RWPE2 (cell line): ENCODE data around the gene GPC2.
"Not testable (repeated sequence)": the region's sequence is repeated elsewhere in the genome, so short reads cannot be mapped to it uniquely, and the experiment has no call there.

Experiments used
- ATAC-seq: fragments of 200-7000 bp; cut with Tn5 transposase; 3 replicates; pipeline ENCODE4 v1.9.1; 2021; ENCODE audit warnings: low read depth
- DNase-seq: peaks from one replicate; pipeline ENCODE4 v3.0.0-alpha.2; 2020; ENCODE audit warnings: low spot score
- H3K27ac ChIP-seq: fragments of 450-650 bp; 2 replicates; pipeline ENCODE4 v1.5.1; 2017; ENCODE audit warnings: mild to moderate bottlenecking; ENCODE audit not compliant: poor library complexity, severe bottlenecking
- H3K27me3 ChIP-seq: fragments of 250-450 bp; sonication (Bioruptor Pico); 2 replicates; pipeline ENCODE4 v1.5.1; 2021; ENCODE audit warnings: mild to moderate bottlenecking, moderate library complexity; ENCODE audit not compliant: insufficient read depth, poor library complexity, severe bottlenecking
- H3K36me3 ChIP-seq: fragments of 250-450 bp; sonication (Bioruptor Pico); 2 replicates; pipeline ENCODE4 v1.5.1; 2020; ENCODE audit warnings: low read depth, mild to moderate bottlenecking, moderate library complexity
- H3K4me1 ChIP-seq: fragments of 250-450 bp; sonication (Bioruptor Pico); 2 replicates; pipeline ENCODE4 v1.5.1; 2021; ENCODE audit warnings: mild to moderate bottlenecking, moderate library complexity; ENCODE audit not compliant: insufficient read depth, poor library complexity, severe bottlenecking
- H3K4me3 ChIP-seq: fragments of 250-450 bp; sonication (Bioruptor Pico); 2 replicates; pipeline ENCODE4 v1.5.1; 2021; ENCODE audit warnings: mild to moderate bottlenecking, moderate library complexity; ENCODE audit not compliant: severe bottlenecking
- H3K9me3 ChIP-seq: fragments of 250-450 bp; sonication (Bioruptor Pico); 2 replicates; pipeline ENCODE4 v1.5.1; 2021; ENCODE audit warnings: mild to moderate bottlenecking, moderate library complexity; ENCODE audit not compliant: severe bottlenecking
- TF ChIP-seq, protein P1 (sequence below): fragments of 450-650 bp; IDR thresholded peaks from one replicate; pipeline ENCODE4 v1.5.1; 2017; ENCODE audit warnings: mild to moderate bottlenecking, moderate library complexity; ENCODE audit not compliant: poor library complexity, severe bottlenecking

GPC2 gene, protein sequence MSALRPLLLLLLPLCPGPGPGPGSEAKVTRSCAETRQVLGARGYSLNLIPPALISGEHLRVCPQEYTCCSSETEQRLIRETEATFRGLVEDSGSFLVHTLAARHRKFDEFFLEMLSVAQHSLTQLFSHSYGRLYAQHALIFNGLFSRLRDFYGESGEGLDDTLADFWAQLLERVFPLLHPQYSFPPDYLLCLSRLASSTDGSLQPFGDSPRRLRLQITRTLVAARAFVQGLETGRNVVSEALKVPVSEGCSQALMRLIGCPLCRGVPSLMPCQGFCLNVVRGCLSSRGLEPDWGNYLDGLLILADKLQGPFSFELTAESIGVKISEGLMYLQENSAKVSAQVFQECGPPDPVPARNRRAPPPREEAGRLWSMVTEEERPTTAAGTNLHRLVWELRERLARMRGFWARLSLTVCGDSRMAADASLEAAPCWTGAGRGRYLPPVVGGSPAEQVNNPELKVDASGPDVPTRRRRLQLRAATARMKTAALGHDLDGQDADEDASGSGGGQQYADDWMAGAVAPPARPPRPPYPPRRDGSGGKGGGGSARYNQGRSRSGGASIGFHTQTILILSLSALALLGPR

DNA sequence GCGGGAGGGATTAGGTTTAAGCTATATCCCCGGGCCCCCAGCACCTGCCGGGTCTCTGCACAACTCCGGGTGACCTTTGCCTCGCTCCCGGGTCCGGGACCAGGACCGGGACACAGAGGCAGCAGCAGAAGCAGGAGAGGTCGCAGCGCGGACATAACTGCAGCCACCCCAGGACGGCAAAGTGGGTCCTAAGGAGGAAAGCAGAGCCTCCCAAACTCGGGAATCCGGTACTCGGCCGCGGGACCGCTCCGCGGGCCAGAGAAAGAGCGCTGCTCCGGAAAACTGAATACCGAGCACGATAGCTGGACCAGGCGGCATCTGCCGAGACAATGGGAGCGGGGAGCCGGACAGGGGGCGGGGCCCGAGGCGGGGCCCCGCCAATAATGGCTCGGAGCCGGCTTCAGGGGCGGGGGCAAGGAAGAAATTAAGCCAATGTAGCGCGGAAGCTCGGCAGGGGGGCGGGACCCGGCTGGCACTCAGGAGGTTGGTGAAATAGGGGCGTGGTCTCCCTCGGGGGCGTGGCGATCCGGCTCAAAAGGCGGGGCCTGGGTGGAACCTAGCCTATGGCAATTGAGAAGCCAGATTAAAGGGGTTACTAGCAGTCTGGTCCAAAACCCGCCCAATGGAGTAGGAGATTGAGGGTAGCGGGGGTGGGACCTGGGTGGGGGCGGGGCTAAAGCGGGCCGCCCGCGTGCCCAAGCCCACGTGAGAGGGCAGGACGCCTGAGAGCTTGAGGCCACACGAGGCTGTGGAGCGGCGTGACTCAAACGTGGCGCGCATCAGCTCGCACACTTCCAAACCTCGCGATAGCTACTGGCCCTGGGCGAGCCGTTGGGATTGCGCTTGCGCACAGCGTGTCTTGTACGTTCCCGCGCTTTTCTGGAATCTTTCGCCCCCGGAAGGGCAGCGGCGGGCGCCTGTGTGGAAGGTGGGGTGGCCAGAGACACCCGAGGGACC, at the start of gene GPC2, which contains the start of gene STAG3:
Gene GPC2, minus strand, starts transcription at position 337 of the 957 bp plus-strand sequence. Its CDS starts 182 bp downstream, at position 155.
Gene STAG3, plus strand, starts transcription at position 874 of the 957 bp plus-strand sequence. CDS start 2,639 bp downstream, outside the sequence.
- H3K27ac ChIP-seq: no peak within 1 kb of the TSS
- H3K36me3 ChIP-seq: no peaks in the 10 kb centered on the region
- H3K9me3 ChIP-seq: no peaks in the 10 kb centered on the region
- H3K4me1 ChIP-seq: peaks cover 4% of the 10 kb centered on the region
- TF ChIP-seq, protein P1, sequence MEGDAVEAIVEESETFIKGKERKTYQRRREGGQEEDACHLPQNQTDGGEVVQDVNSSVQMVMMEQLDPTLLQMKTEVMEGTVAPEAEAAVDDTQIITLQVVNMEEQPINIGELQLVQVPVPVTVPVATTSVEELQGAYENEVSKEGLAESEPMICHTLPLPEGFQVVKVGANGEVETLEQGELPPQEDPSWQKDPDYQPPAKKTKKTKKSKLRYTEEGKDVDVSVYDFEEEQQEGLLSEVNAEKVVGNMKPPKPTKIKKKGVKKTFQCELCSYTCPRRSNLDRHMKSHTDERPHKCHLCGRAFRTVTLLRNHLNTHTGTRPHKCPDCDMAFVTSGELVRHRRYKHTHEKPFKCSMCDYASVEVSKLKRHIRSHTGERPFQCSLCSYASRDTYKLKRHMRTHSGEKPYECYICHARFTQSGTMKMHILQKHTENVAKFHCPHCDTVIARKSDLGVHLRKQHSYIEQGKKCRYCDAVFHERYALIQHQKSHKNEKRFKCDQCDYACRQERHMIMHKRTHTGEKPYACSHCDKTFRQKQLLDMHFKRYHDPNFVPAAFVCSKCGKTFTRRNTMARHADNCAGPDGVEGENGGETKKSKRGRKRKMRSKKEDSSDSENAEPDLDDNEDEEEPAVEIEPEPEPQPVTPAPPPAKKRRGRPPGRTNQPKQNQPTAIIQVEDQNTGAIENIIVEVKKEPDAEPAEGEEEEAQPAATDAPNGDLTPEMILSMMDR: no peak
- peak; percentile 95 for DNase-seq
- H3K4me3 ChIP-seq: peak within 1 kb of the TSS; percentile 47
- ATAC-seq: peak; percentile 92
- H3K27me3 ChIP-seq: no peaks in the 10 kb centered on the region

DNA sequence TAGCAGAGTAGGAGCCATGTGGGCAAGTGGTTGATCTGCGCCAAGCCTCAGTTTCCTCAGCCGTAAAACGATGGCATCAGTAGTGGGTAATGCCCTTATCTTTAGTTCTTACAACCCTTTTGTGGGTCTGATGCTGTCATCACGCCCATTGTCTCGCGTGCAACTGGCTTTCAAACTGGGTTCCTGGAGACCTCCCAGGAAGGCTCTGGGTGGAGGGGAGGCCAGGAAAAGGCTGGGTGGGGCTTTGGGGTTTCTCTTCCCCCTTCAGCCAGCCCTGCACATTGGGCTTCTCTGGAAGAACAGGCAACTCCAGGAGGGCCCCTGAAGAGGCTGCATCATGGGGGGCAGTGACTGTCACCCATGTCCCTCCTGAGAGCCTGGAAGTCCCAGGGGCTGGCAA, 47.7 kb upstream of the GPC2 start:
- not testable (repeated sequence) for H3K36me3 ChIP-seq, H3K4me1 ChIP-seq, H3K9me3 ChIP-seq, H3K27ac ChIP-seq, DNase-seq, ATAC-seq, H3K27me3 ChIP-seq, H3K4me3 ChIP-seq

DNA sequence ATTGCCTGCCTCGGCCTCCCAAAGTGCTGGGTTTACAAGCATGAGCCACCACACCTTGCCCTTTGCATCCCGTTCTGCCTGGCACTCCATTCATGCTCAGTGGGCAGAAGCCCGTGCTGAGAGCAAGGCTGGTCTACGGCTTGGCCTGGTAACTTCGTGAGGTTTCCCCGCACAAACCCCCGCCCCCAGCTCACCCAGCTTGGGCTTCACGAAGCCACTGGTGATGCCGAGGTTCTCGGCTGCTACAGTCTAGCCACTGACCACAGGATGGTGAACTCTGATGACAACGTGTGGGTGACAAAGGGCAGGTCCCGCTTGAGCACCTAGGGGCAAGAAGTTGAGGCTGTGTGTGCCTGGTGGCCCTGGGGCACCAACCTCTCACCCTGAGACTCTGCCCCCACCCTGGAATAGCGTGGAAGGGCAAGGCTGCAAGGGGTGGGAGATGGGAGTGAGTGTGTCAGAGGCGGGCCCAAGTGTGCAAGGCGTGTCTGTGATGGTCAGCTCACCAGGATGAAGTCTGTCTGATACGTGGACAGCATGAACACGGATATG, 46.3 kb upstream of the GPC2 start:
- DNase-seq, H3K4me3 ChIP-seq, ATAC-seq, H3K4me1 ChIP-seq, H3K27me3 ChIP-seq, H3K27ac ChIP-seq, H3K9me3 ChIP-seq, H3K36me3 ChIP-seq: not testable (repeated sequence)

DNA sequence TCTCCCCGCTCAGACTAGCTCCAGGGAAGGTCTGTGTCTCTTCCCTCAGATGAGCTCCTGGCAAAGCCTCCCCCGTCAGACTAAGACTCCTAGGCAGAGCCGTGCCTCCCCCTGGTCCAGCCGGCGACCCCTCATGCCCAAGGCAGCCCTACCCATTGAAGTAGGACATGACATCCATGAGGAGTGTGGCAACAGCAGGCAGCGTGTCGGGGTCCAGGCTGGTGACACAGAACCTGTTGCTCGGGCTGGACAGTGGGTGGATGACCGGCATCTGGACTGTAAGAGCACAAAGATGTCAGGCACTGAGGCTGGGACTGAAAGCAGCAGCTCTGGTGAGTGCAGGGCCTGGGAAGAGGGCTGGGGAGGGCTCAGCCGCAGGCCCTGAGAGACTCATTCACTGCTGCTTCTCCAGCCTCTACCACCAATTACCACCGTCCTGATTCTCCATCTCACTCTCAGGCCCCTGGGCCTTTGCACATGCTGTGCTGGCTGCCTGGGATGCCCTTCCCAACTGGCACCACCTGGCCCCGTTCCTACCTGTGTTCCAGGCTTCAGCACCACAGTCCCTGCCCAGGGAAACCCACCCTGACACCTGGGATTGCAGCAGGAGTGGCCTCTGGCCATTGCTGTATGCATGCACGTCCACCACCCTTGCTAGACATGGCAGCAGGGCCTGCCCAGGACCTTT, 45.4 kb upstream of the GPC2 start:
- no peak overlapping the region for H3K27ac ChIP-seq
- no peak overlapping the region for H3K4me3 ChIP-seq
- TF ChIP-seq, protein P1: no peak
- ATAC-seq (no peak), DNase-seq (no peak)
- no peaks in the 10 kb centered on the region for H3K9me3 ChIP-seq
- H3K4me1 ChIP-seq: no peaks in the 10 kb centered on the region
- H3K36me3 ChIP-seq: no peaks in the 10 kb centered on the region
- no peaks in the 10 kb centered on the region for H3K27me3 ChIP-seq

DNA sequence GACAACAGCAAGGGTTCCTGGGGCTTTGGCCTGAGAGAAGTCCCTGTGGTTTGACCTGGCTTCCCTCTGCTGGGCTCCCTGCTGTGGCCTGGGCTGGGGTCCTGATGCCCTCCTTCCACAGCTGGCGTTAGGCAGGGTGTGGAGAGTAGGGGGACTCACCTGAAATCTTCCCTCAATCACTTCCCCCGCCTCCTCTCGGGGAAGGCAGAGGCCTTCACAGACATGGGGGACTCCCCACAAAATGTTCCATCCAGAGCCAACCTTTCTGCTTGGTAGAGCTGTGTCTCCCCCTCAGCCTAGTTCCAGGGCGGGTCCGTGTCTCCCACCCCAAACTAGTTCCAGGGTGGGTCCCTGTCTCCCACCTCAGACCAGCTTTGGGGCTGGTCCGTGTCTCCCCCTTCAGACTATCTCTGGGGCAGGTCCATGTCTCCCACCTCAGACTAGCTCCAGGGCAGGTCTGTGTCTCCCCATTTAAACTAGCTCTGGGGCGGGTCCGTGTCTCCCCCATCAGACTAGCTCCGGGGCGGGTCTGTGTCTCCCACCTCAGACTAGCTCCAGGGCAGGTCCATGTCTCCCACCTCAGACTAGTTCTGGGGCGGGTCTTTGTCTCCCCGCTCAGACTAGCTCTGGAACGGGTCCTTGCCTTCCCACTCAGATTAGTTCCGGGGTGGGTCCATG, 44.7 kb upstream of the GPC2 start:
- H3K36me3 ChIP-seq: no peaks in the 10 kb centered on the region
- H3K27ac ChIP-seq: no peak overlapping the region
- no peaks in the 10 kb centered on the region for H3K4me1 ChIP-seq
- DNase-seq (no peak), ATAC-seq (no peak)
- no peak overlapping the region for H3K4me3 ChIP-seq
- H3K27me3 ChIP-seq: no peaks in the 10 kb centered on the region
- H3K9me3 ChIP-seq: no peaks in the 10 kb centered on the region
- TF ChIP-seq, protein P1: no peak
